Measurements from ENCODE around the gene UNC5A. TPM values are rescaled to one million over a fixed set of nuclear protein-coding genes. Genes with fewer than 3 reads are reported as not detected.

The UNC5A gene
- total and polyA plus RNA-seq, 2 of the 8 experiments (the other 6 are each of a cell fraction or from before 2014, with no cell fraction given): 4.0 to 7.6 TPM

GRCh38 chr5:176850371-176851245, 40.2 kb downstream of the UNC5A start:
- H2BK15ac ChIP-seq (ENCODE audit: low read length): no peak overlapping the region
- no peak overlapping the region for H3K56ac ChIP-seq (replicated peaks; ENCODE audit: insufficient read length, low read depth, low read length)
- no peak for TF ChIP-seq EGR1 (IDR thresholded peaks at IDR 0.05; ENCODE audit: borderline replicate concordance, low read depth, low read length)
- no peak for TF ChIP-seq RFX5 (IDR thresholded peaks at IDR 0.05; ENCODE audit: borderline replicate concordance, low read depth, low read length)
- TF ChIP-seq HDAC6 (IDR thresholded peaks at IDR 0.05; ENCODE audit: low read depth, low read length): no peak
- TF ChIP-seq RNF2 (IDR thresholded peaks at IDR 0.05; ENCODE audit: borderline replicate concordance, low read depth, low read length, missing control alignments, poor library complexity, severe bottlenecking): no peak
- TF ChIP-seq CBX5 (IDR thresholded peaks at IDR 0.05; ENCODE audit: low read depth, low read length): no peak
- TF ChIP-seq, protein P1, sequence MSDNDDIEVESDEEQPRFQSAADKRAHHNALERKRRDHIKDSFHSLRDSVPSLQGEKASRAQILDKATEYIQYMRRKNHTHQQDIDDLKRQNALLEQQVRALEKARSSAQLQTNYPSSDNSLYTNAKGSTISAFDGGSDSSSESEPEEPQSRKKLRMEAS (IDR thresholded peaks at IDR 0.05): no peak
- TF ChIP-seq NRF1 (IDR thresholded peaks at IDR 0.05; ENCODE audit: low read depth, low read length): no peak
- no peak for TF ChIP-seq KDM5A (IDR thresholded peaks at IDR 0.05; ENCODE audit: low read length)
- no peak for TF ChIP-seq TEAD4 (IDR thresholded peaks at IDR 0.05; ENCODE audit: low read depth, low read length)
- H3K79me1 ChIP-seq (ENCODE audit: low read depth, low read length): no peaks in the 10 kb centered on the region
- ChIA-PET CTCF (ENCODE audit: partially characterized antibody) (interaction anchor here (0.7 to 1.5 kb wide), 3 partner anchors 8 to 180 kb away, joined by 3 read pairs; no protein-coding TSS in a partner anchor), POLR2A (ENCODE audit: partially characterized antibody) (interaction anchor here (0.6 to 1.3 kb wide), 2 partner anchors 10 to 201 kb away, joined by 3 read pairs; no protein-coding TSS in a partner anchor)
- no peak overlapping the region for H4K91ac ChIP-seq (replicated peaks; ENCODE audit: insufficient read length, low read length)
- no peak overlapping the region for H2BK20ac ChIP-seq (ENCODE audit: low read length)
- no peaks in the 10 kb centered on the region for H3K27me3 ChIP-seq (replicated peaks in 1 of 4; ENCODE audit: control insufficient read depth in 3 of 4, extremely low read depth in 1 of 4, insufficient read depth in 3 of 4, low read length in 3 of 4)
- H3K4me2 ChIP-seq (ENCODE audit: insufficient read depth in 1 of 2, low read depth in 2 of 2, low read length in 2 of 2): no peak overlapping the region
- H2AFZ ChIP-seq (ENCODE audit: low read length): no peak overlapping the region
- no peaks in the 10 kb centered on the region for H3K36me3 ChIP-seq (ENCODE audit: control insufficient read depth in 2 of 4, insufficient read depth in 4 of 4, low read length in 3 of 4)
- peaks cover 1 to 5% of the 10 kb centered on the region in 2 experiments for H4K20me1 ChIP-seq (replicated peaks in 1 of 2; ENCODE audit: control insufficient read depth in 1 of 2, insufficient read depth in 2 of 2, low read length in 2 of 2)
- H4K5ac ChIP-seq (ENCODE audit: insufficient read length, low read depth, low read length): no peak overlapping the region
- no peak overlapping the region for H4K8ac ChIP-seq (ENCODE audit: extremely low read depth, insufficient read depth, low read length)
- peaks cover 0 to 10% (median 6%) of the 10 kb centered on the region in 4 experiments; a peak in 4 of 7 replicates for H3K4me1 ChIP-seq (replicated peaks in 1 of 4; ENCODE audit: control insufficient read depth in 3 of 4, insufficient read depth in 4 of 4, low read length in 3 of 4)
- no peak overlapping the region for H2AK5ac ChIP-seq (ENCODE audit: low read depth, low read length)
- no peak overlapping the region for H2BK12ac ChIP-seq (ENCODE audit: low read depth, low read length)
- H3K79me2 ChIP-seq (ENCODE audit: control insufficient read depth in 1 of 2, insufficient read depth in 2 of 2, low read length in 2 of 2): no peaks in the 10 kb centered on the region
- H3K23me2 ChIP-seq (ENCODE audit: low read depth, low read length): no peaks in the 10 kb centered on the region
- no peak overlapping the region for H2BK120ac ChIP-seq (replicated peaks; ENCODE audit: low read depth, low read length)
- FAIRE-seq: no peak
- no peak overlapping the region for H3K9ac ChIP-seq (replicated peaks in 1 of 4; ENCODE audit: extremely low read depth in 1 of 4, low read depth in 3 of 4, low read length in 3 of 4)
- no peak overlapping the region for H3K23ac ChIP-seq (ENCODE audit: insufficient read length)
- no peak overlapping the region for H3K27ac ChIP-seq (ENCODE audit: low read depth, low read length)
- no peak overlapping the region for H3K4me3 ChIP-seq (ENCODE audit: extremely low read depth in 1 of 4, insufficient read depth in 2 of 4, low read depth in 3 of 4, low read length in 4 of 4)
- WGBS, 2 experiments (ENCODE audit: extremely low coverage in 1 of 2, insufficient coverage in 1 of 2, insufficient read length in 1 of 2, insufficient replicate concordance in 2 of 2, low coverage in 1 of 2, low lambda C conversion rate in 2 of 2, missing lambda C conversion rate in 1 of 2): 85% methylated on average over 11 of the region's 21 CpGs; no CpG with 5 or more reads in 1 of the 2 experiments
- no peak overlapping the region for H3K4ac ChIP-seq (replicated peaks; ENCODE audit: insufficient read length, low read depth, low read length)
- no peak overlapping the region for H3K18ac ChIP-seq (ENCODE audit: extremely low read depth, low read length)
- H2BK5ac ChIP-seq (ENCODE audit: low read depth, low read length): no peak overlapping the region
- H3K14ac ChIP-seq (ENCODE audit: insufficient read length): no peak overlapping the region
- H3K9me3 ChIP-seq (ENCODE audit: insufficient read depth in 2 of 2, low read depth in 1 of 2, low read length in 1 of 2): no peaks in the 10 kb centered on the region
- no peak for DNase-seq (ENCODE audit: low read depth in 1 of 2, low spot score in 2 of 2)

Data from H1 (cell line).